K562 (cell line): ENCODE results near the gene GART. TPM values are rescaled to one million over a fixed set of nuclear protein-coding genes. Genes with fewer than 3 reads are reported as not detected.

Experiments used
- FOXK2 ChIP-seq, 2 experiments: fragments of 450-650 bp; IDR thresholded peaks in 1 of 2; conservative IDR thresholded peaks in 1 of 2; 2 replicates each; pipeline ENCODE4 v1.6.1; 2016; ENCODE audit warnings: low read depth in 2 of 2, mild to moderate bottlenecking in 1 of 2
- HDAC2 ChIP-seq: fragments of 450-650 bp; IDR thresholded peaks from 2 replicates; pipeline ENCODE4 v1.6.1; 2016; ENCODE audit warnings: mild to moderate bottlenecking
- ZNF174 ChIP-seq: fragments of 250-450 bp; sonication (Bioruptor Pico); IDR thresholded peaks from 2 replicates; pipeline ENCODE4 v1.4.0; 2020; ENCODE audit warnings: mild to moderate bottlenecking
- ZNF551 ChIP-seq: fragments of 250-450 bp; sonication (Bioruptor Pico); IDR thresholded peaks from 2 replicates; pipeline ENCODE4 v1.5.0; 2021; ENCODE audit warnings: mild to moderate bottlenecking, moderate library complexity
- polyA plus RNA-seq, 8 experiments: library from polyadenylated mRNA; depleted of rRNA in 4 of 8; stranded (reverse) in 5 of 8; unstranded in 3 of 8; fragments of >200 nt; fragmentation: Nextera tagmentation in 2 of 8; fragmentation: Illumina TruSeq in 1 of 8; extraction: Ambion mirVana in 2 of 8; extraction: Trizol in 1 of 8; gene quantifications; 2 replicates each; pipeline versions ENCODE4 v1.2.1 to v1.2.3, GENCODE V29; 2011 to 2014; ENCODE audit warnings: inconsistent platforms in 1 of 8, missing spikeins in 1 of 8
- total RNA-seq, 7 experiments: library from RNA; depleted of rRNA in 6 of 7; stranded (reverse); fragments of >200 nt in 6 of 7; fragmentation: Illumina TruSeq in 2 of 7; extraction: Trizol in 2 of 7; gene quantifications; 2 replicates each; pipeline versions ENCODE4 v1.2.1 to v1.2.3, GENCODE V29; 2011 to 2021; ENCODE audit warnings: low replicate concordance in 1 of 7
- TF ChIP-seq, protein P1 (sequence below): fragments of 250-450 bp; sonication (Bioruptor Pico); IDR thresholded peaks from 2 replicates; pipeline ENCODE4 v1.4.0; 2020; ENCODE audit warnings: mild to moderate bottlenecking, moderate library complexity, borderline replicate concordance
- TF ChIP-seq, protein P2 (sequence below): fragments of 450-650 bp; IDR thresholded peaks from 2 replicates; pipeline ENCODE4 v1.6.1; 2016; ENCODE audit warnings: mild to moderate bottlenecking

The GART gene
- total and polyA plus RNA-seq, 9 of the 15 experiments (the other 6 are each of a cell fraction or from before 2014, with no cell fraction given): 141 to 429 (median 349) TPM

DNA sequence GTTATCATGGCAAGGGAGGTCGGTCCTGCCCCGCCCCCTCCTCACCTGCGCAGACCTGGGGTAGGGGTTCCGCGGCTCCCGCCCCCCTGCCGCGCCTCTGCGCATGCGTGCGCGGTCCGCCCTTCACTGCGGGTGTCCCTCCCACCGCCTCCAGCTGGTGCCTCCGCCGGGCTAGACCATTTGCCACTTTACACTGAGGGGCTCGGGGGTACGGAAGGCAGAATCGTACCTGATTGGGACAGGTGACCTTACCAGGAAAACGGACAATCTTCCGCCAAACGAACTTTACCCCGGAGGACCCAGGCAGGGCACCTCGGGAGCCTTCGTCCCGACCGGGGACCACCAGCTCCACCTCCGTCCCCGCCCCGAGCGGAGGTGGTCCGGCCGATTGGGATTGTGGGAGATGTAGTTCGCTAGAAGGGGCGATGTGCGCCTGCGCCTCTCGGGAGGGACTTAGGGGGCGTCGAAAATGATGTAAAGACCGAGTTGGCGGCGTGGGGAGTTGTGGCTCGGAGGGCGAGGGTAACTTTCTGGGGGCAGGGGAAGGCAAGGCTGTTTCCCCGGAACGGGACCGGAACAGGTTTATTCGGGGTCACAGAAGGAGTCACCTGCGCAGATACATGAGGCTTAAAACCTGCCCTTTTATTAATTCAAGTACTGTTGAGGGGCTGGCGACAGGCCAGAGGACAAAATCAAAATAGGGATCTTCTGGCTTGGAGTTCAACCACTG lies 50.4 kb downstream of the GART start, which contains the start of gene DNAJC28 (continued):
- TF ChIP-seq HDAC2: peak; percentile 85
- TF ChIP-seq, protein P1, sequence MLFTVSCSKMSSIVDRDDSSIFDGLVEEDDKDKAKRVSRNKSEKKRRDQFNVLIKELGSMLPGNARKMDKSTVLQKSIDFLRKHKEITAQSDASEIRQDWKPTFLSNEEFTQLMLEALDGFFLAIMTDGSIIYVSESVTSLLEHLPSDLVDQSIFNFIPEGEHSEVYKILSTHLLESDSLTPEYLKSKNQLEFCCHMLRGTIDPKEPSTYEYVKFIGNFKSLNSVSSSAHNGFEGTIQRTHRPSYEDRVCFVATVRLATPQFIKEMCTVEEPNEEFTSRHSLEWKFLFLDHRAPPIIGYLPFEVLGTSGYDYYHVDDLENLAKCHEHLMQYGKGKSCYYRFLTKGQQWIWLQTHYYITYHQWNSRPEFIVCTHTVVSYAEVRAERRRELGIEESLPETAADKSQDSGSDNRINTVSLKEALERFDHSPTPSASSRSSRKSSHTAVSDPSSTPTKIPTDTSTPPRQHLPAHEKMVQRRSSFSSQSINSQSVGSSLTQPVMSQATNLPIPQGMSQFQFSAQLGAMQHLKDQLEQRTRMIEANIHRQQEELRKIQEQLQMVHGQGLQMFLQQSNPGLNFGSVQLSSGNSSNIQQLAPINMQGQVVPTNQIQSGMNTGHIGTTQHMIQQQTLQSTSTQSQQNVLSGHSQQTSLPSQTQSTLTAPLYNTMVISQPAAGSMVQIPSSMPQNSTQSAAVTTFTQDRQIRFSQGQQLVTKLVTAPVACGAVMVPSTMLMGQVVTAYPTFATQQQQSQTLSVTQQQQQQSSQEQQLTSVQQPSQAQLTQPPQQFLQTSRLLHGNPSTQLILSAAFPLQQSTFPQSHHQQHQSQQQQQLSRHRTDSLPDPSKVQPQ (CRISPR knock-in tag): 0 out of 2 replicates have a peak, but pooled peaks have one; percentile 19
- peak; percentile 45 to 99 for TF ChIP-seq FOXK2 (conservative IDR thresholded peaks at IDR 0.05 in 1 of 2, IDR thresholded peaks at IDR 0.05 in 1 of 2; ENCODE audit: low read depth in 2 of 2)
- TF ChIP-seq ZNF174 (CRISPR knock-in tag): no peak
- TF ChIP-seq, protein P2, sequence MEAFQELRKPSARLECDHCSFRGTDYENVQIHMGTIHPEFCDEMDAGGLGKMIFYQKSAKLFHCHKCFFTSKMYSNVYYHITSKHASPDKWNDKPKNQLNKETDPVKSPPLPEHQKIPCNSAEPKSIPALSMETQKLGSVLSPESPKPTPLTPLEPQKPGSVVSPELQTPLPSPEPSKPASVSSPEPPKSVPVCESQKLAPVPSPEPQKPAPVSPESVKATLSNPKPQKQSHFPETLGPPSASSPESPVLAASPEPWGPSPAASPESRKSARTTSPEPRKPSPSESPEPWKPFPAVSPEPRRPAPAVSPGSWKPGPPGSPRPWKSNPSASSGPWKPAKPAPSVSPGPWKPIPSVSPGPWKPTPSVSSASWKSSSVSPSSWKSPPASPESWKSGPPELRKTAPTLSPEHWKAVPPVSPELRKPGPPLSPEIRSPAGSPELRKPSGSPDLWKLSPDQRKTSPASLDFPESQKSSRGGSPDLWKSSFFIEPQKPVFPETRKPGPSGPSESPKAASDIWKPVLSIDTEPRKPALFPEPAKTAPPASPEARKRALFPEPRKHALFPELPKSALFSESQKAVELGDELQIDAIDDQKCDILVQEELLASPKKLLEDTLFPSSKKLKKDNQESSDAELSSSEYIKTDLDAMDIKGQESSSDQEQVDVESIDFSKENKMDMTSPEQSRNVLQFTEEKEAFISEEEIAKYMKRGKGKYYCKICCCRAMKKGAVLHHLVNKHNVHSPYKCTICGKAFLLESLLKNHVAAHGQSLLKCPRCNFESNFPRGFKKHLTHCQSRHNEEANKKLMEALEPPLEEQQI: no peak; the same call in 1 of the 2 replicates
- TF ChIP-seq ZNF551 (CRISPR knock-in tag): no peak
